ENCODE results near the gene EDIL3. TPM values are rescaled to one million over a fixed set of nuclear protein-coding genes. Genes with fewer than 3 reads are reported as not detected.
"Not testable (repeated sequence)": the region's sequence is repeated elsewhere in the genome, so short reads cannot be mapped to it uniquely, and the experiment has no call there.

EDIL3 gene
- total RNA-seq, 4 donors from 2014 or later, result 0.20 to 1.5 (median 0.75) TPM

DNA sequence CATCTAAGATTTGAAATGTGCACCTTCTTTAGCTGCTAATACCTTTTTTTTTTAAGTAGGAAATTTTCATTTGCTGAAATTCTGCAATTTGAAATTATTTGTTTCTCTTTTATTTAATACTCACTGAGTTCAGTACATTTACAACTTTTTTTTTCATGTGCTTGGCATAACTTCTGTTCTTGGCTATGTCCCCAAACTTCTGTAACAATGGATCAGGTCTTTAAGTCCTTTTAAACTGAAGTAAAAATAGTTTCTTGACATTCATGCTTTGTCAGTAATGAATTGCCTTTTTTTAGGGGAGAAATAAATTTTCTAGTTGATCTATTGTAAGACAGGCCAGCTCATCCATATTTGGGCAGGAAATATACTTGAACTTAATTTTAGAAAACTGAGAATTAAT, 41.5 kb downstream of the EDIL3 start:
- in situ Hi-C loops (cut with MboI; ENCODE audit: low sequenced_read_pairs in 4 of 4), result no loop called here
- no peaks in the 10 kb centered on the region for H3K36me3 ChIP-seq
- H3K9me3 ChIP-seq, result no peaks in the 10 kb centered on the region
- H3K27ac ChIP-seq, result no peak overlapping the region
- TF ChIP-seq, protein P1, sequence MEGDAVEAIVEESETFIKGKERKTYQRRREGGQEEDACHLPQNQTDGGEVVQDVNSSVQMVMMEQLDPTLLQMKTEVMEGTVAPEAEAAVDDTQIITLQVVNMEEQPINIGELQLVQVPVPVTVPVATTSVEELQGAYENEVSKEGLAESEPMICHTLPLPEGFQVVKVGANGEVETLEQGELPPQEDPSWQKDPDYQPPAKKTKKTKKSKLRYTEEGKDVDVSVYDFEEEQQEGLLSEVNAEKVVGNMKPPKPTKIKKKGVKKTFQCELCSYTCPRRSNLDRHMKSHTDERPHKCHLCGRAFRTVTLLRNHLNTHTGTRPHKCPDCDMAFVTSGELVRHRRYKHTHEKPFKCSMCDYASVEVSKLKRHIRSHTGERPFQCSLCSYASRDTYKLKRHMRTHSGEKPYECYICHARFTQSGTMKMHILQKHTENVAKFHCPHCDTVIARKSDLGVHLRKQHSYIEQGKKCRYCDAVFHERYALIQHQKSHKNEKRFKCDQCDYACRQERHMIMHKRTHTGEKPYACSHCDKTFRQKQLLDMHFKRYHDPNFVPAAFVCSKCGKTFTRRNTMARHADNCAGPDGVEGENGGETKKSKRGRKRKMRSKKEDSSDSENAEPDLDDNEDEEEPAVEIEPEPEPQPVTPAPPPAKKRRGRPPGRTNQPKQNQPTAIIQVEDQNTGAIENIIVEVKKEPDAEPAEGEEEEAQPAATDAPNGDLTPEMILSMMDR (IDR thresholded peaks at IDR 0.05 in 4 of 5, conservative IDR thresholded peaks at IDR 0.05 in 1 of 5), result no peak
- no peak for TF ChIP-seq POLR2A (IDR thresholded peaks at IDR 0.05)
- H3K4me1 ChIP-seq, result no peaks in the 10 kb centered on the region
- ATAC-seq (no peak), DNase-seq (no peak)
- no peak overlapping the region for H3K4me3 ChIP-seq
- intact Hi-C loops (cut with DNase I; ENCODE audit: low total_unique reads), result no loop called here
- no peaks in the 10 kb centered on the region for H3K27me3 ChIP-seq

DNA sequence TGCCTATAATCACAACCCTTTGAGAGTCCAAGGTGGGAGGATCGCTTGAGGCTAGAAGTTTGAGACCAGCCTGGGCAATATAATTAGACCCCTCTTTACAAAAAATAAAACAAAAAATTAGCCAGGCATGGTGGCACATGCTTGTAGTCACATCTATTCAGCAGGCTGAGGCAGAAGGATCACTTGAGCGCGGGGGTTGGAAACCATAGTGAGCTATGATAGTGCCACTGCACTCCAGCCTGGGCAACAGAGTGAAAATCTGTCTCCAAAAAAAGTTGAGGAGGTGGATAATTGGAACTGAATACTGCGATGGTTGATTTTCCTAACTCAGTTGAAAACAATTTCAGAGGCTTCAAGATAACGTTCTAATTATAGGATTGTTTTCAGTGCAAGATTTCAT, 52.6 kb downstream of the EDIL3 start:
- H3K36me3 ChIP-seq, result no peaks in the 10 kb centered on the region
- no peaks in the 10 kb centered on the region for H3K9me3 ChIP-seq
- in situ Hi-C loops (cut with MboI; ENCODE audit: low sequenced_read_pairs in 4 of 4), result no loop called here
- no peak overlapping the region for H3K27ac ChIP-seq
- H3K4me3 ChIP-seq, result no peak overlapping the region
- no peaks in the 10 kb centered on the region for H3K27me3 ChIP-seq
- TF ChIP-seq, protein P1 (IDR thresholded peaks at IDR 0.05 in 4 of 5, conservative IDR thresholded peaks at IDR 0.05 in 1 of 5), result no peak
- no peak for TF ChIP-seq POLR2A (IDR thresholded peaks at IDR 0.05)
- no peaks in the 10 kb centered on the region for H3K4me1 ChIP-seq
- intact Hi-C loops (cut with DNase I; ENCODE audit: low total_unique reads), result no loop called here
- ATAC-seq (no peak), DNase-seq (no peak)

DNA sequence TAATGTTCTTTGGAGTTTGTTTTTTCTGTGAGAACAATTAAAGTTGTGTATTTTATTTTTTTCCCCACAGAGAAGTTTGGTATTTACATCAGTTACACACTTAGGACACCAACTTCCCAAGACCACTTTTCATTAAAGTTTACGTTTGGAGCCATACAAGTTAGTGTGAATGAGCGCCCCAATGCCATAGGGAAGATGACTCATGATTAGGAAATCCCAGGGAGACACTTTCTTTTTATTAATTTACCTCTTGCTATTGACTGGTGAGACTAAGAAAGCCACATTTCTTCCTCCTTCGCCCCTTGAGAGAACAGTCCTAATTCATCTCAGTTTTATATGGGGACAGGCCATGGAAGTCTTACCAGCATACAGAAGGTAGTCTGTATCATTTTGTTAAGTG, 57.1 kb downstream of the EDIL3 start:
- H3K4me3 ChIP-seq, result no peak overlapping the region
- no peaks in the 10 kb centered on the region for H3K27me3 ChIP-seq
- no peaks in the 10 kb centered on the region for H3K9me3 ChIP-seq
- in situ Hi-C loops (cut with MboI; ENCODE audit: low sequenced_read_pairs in 4 of 4) (no loop called here), intact Hi-C loops (cut with DNase I; ENCODE audit: low total_unique reads) (no loop called here)
- ATAC-seq (no peak), DNase-seq (no peak)
- TF ChIP-seq POLR2A (IDR thresholded peaks at IDR 0.05), result no peak
- TF ChIP-seq, protein P1 (IDR thresholded peaks at IDR 0.05 in 4 of 5, conservative IDR thresholded peaks at IDR 0.05 in 1 of 5), result no peak
- H3K36me3 ChIP-seq, result no peaks in the 10 kb centered on the region
- H3K27ac ChIP-seq, result no peak overlapping the region
- no peaks in the 10 kb centered on the region for H3K4me1 ChIP-seq

DNA sequence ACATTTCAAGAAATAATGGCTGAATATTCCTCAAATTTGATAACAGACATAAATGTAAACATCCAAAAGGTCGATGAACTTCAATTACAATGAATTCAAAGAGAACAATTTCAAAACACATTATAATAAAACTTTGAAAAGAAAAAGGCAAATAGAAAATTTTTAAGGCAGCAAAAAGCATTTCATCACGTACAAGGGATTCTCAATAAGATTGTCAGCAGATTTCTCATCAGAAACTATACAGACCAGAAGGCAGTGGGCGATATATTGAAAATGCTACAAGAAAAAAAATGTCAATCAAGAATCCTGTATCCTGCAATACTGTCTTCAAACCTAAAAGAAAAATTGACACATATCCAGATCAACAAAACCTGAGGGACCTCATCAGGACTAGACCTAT, 62.0 kb downstream of the EDIL3 start:
- Histone ChIP-seq H3K4me1 (no peaks in the 10 kb centered on the region), H3K36me3 (no peaks in the 10 kb centered on the region), H3K9me3 (no peaks in the 10 kb centered on the region), H3K27me3 (no peaks in the 10 kb centered on the region), H3K27ac (no peak overlapping the region), H3K4me3 (no peak overlapping the region)
- in situ Hi-C loops (cut with MboI; ENCODE audit: low sequenced_read_pairs in 4 of 4), result no loop called here
- intact Hi-C loops (cut with DNase I; ENCODE audit: low total_unique reads), result no loop called here
- no peak for TF ChIP-seq POLR2A (IDR thresholded peaks at IDR 0.05)
- TF ChIP-seq, protein P1 (IDR thresholded peaks at IDR 0.05 in 4 of 5, conservative IDR thresholded peaks at IDR 0.05 in 1 of 5), result no peak
- ATAC-seq (no peak), DNase-seq (no peak)

DNA sequence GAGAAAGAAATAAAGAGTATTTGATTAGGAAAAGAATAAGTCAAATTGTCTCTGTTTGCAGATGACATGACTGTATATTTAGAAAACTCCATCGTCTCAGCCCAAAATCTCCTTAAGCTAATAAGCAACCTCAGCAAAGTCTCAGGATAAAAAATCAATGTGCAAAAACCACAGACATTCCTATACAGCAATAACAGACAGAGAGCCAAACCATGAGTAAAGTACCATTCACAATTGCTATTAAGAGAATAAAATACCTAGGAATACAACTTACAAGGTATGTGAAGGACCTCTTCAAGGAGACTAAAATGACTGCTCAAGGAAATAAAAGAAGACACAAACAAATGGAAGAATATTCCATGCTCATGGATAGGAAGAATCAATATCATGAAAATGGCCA, 66.9 kb downstream of the EDIL3 start:
- ATAC-seq; intact Hi-C loops (cut with DNase I; ENCODE audit: low total_unique reads); H3K4me1 ChIP-seq; H3K4me3 ChIP-seq; in situ Hi-C loops (cut with MboI; ENCODE audit: low sequenced_read_pairs in 4 of 4); H3K36me3 ChIP-seq; H3K27me3 ChIP-seq; H3K9me3 ChIP-seq; H3K27ac ChIP-seq; DNase-seq: not testable (repeated sequence)

DNA sequence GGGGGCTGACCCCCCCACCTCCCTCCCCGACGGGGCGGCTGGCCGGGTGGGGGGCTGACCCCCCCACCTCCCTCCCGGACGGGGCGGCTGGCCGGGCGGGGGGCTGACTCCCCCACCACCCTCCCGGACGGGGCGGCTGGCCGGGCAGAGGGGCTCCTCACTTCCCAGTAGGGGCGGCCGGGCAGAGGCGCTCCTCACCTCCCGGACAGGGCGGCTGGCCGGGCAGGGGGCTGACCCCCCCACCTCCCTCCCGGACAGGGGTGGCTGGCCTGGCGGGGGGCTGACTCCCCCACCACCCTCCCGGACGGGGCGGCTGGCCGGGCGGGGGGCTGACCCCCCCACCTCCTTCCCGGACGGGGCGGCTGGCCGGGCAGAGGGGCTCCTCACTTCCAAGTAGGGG, 72.4 kb downstream of the EDIL3 start:
- H3K27me3 ChIP-seq; H3K4me3 ChIP-seq; DNase-seq; ATAC-seq; intact Hi-C loops (cut with DNase I; ENCODE audit: low total_unique reads); in situ Hi-C loops (cut with MboI; ENCODE audit: low sequenced_read_pairs in 4 of 4); H3K4me1 ChIP-seq; H3K27ac ChIP-seq; H3K9me3 ChIP-seq; H3K36me3 ChIP-seq: not testable (repeated sequence)

DNA sequence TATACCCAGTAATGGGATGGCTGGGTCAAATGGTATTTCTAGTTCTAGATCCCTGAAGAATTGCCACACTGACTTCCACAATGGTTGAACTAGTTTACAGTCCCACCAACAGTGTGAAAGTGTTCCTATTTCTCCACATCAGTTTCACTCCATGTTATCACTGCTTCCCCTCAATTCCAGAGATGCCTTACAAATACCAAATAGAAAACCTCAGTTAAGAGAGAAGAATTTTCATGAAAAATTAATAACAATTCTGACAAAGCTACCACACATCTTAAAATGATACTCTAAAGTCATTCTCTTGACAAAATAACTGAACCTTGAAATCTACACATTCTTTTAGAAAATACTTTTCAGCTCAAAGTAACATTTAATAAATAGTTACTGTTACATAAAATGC, 74.8 kb downstream of the EDIL3 start:
- in situ Hi-C loops (cut with MboI; ENCODE audit: low sequenced_read_pairs in 4 of 4); H3K4me3 ChIP-seq; H3K9me3 ChIP-seq; H3K27me3 ChIP-seq; H3K36me3 ChIP-seq; ATAC-seq; DNase-seq; H3K4me1 ChIP-seq; H3K27ac ChIP-seq; intact Hi-C loops (cut with DNase I; ENCODE audit: low total_unique reads): not testable (repeated sequence)
